GM19328 (cell line): ENCODE measurements around the gene CT45A10.
"Not testable (repeated sequence)": the region's sequence is repeated elsewhere in the genome, so short reads cannot be mapped to it uniquely, and the experiment has no call there.

ENCODE experiments used
- ATAC-seq: cut with Tn5 transposase; IDR thresholded peaks from one replicate; pipeline ENCODE4 v1.9.1; 2021; ENCODE audit warnings: mild to moderate bottlenecking, moderate library complexity; ENCODE audit not compliant: unreplicated experiment

The CT45A10 gene

GRCh38 chrX:135893294-135893817 lies at the start of gene CT45A10, which contains the start of gene SAGE1:
Gene CT45A10 (minus strand): TSS chrX:135893444. CDS start chrX:135885344, 8,100 bp downstream.
Gene SAGE1 (plus strand): TSS chrX:135893716. CDS start chrX:135896243, 2,527 bp downstream.
- ATAC-seq = no peak

- ATAC-seq = no peak
Observed at GRCh38 chrX:135931644-135932487, 38.6 kb upstream of the CT45A10 start.

- ATAC-seq = no peak
Observed at GRCh38 chrX:135927897-135928296, 34.7 kb upstream of the CT45A10 start.

- ATAC-seq = no peak
Observed at GRCh38 chrX:135923353-135923752, 30.1 kb upstream of the CT45A10 start.

- ATAC-seq = not testable (repeated sequence)
Observed at GRCh38 chrX:135920516-135920915, 27.3 kb upstream of the CT45A10 start.

GRCh38 chrX:135914404-135914803 lies 21.2 kb upstream of the CT45A10 start:
- ATAC-seq = no peak

GRCh38 chrX:135910251-135910650 lies 17.0 kb upstream of the CT45A10 start:
- ATAC-seq = no peak

GRCh38 chrX:135892781-135893180 lies 463 bp downstream of the CT45A10 start:
- no peak for ATAC-seq

- ATAC-seq = no peak
Observed at GRCh38 chrX:135890087-135890585, 3.1 kb downstream of the CT45A10 start.

- not testable (repeated sequence) for ATAC-seq
Observed at GRCh38 chrX:135888976-135889375, 4.3 kb downstream of the CT45A10 start.

- ATAC-seq = not testable (repeated sequence)
Observed at GRCh38 chrX:135888230-135888629, 5.0 kb downstream of the CT45A10 start.

GRCh38 chrX:135882741-135883140 lies 10.5 kb downstream of the CT45A10 start:
- not testable (repeated sequence) for ATAC-seq

- ATAC-seq = not testable (repeated sequence)
Observed at GRCh38 chrX:135871712-135872111, 21.5 kb downstream of the CT45A10 start, which contains the start of gene CT45A9. Gene CT45A9 (minus strand): TSS chrX:135871812. CDS start chrX:135868061, 3,751 bp downstream.

- ATAC-seq = not testable (repeated sequence)
Observed at GRCh38 chrX:135854438-135854837, 38.8 kb downstream of the CT45A10 start, which contains the start of gene CT45A8. Gene CT45A8 (minus strand): TSS chrX:135854538. CDS start chrX:135850783, 3,755 bp downstream.

GRCh38 chrX:135837180-135837579 lies 56.1 kb downstream of the CT45A10 start, which contains the start of gene CT45A7:
Gene CT45A7 (minus strand): TSS chrX:135837280. CDS start chrX:135833533, 3,747 bp downstream.
- not testable (repeated sequence) for ATAC-seq
